Activated T-cell treated with anti-CD3 and anti-CD28 coated beads, Interleukin-2, amount 50 U/mL, for 48 hours (primary cell): ENCODE data around the gene EI24.
A peak's percentile ranks its signal among the peaks of the same experiment; 100 is the strongest.

Experiments used
- DNase-seq, 2 experiments: peaks; one replicate each; pipeline ENCODE4 v3.0.0-alpha.2; 2020

EI24 gene

DNA sequence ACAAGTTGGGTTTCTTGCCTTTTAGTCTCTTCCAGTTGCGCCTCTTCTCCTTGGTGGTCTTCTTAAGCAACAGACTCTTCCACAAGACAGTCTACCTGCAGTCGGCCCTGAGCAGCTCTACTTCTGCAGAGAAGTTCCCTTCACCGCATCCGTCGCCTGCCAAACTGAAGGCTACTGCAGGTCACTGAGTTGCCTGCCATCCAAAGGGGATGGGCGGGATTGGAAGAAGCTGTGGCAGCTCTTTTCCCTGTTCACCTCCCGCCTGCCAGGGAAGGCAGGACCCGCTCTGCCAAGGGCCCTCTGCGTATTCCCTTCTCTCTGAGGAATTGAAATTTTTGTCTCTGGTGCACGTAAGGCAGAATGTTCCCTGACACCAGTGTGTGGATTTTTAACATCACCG lies 14.2 kb downstream of the EI24 start:
- DNase-seq = no peak

DNA sequence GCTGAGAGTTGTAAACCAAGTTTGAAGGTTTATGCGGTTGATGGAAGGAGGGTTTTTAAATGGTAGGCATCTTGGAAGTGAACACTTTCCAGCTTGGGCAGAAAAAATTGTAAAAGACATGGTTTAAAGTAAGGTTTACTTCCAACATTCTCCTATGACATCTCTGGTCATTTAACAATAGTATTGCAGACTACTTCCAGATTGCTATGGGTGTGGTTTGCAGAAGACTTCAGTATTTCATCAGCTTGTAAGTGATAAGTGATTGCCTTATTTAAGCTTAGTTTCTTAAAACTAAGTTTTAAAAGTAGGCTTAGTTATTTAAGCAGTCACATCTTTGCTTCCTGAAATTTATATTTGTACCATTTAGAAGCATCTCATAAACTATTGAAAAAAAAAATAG lies 16.2 kb downstream of the EI24 start:
- no peak for DNase-seq

DNA sequence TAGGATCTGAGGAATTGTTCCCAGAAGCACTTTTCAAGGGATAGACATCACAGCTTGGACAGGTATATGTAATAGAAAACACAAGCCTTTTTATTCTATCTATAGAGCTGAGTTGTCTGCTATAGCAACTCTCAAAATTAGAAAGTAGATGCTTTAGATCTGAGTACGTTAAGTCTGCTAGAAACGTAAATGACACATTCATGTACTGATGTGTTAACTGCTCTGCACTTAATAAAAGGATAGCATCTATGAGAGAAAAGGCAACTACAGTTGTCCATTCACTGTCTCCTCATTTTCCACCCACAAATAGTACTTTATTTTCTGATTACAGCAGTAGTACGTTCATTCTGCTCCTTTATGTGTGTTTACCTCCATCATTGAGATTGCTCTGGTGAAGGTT lies 17.3 kb downstream of the EI24 start:
- DNase-seq = no peak

DNA sequence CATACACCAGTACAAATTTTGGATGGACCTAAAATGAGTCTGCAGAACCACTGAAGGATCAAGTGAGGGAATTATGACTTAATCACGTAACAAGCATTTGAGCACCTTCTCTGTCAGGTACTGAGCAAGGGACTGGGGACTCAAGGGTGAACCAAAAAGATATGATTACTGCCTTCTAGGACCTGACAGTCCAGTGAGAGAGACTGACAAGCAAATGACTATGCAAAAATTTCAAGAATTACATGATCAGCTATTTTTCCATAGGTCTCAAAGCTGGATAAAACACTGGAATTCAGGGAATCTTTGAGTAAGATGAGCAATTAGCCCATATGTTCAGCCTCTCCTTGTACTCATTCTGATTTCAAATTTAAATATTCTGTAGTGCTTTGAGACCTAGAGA lies 18.2 kb downstream of the EI24 start:
- DNase-seq = no peak

DNA sequence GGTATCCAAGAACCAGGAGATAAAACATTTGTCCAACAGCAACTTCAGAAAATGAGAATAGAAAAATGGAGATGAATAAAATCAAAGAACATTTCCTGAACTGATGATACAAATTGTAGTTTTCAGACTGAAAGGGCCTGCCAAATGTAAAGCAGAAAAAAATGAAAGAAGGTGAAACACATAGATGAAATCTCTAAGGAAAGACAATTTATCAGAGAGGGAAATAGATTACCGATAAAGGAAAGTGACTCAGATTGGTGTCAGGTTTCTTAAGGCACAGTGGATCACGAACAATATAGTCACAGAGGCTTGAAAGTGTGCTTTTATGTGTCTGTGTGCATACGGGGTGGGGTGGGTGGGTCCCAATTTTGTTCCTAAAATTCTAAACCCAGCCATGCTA lies 19.2 kb downstream of the EI24 start:
- no peak for DNase-seq

DNA sequence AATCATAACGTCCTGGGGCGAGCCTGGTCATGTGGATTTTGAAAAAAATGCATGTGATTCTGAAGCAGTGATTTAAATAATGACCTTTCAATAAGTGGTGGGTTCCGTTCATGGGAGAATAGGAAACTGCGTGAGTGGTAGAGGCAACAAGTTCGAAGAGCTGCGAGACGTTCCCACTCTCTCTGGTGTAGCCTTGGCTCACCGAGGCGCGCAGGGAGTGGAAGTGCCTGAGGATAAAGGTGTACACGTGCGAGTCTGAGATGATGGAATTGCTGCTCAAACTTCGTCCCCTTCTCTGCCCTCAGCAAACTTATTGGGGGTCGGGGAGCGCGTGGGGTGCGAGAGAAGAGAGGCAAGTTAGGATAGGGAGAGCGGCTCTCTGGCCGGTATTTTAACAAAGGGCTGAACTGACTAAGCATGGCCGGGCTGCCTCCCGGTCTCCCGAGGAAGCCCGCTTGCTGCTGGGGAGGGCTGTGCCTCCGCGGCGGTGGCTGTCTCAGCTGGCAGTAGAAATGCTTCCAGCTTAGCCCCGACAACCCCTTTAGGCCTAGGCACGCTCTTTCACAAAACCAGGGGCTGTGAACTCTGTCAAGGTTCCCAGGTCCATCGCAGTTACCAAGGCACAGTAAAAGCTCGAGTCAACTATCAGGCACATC lies 22.5 kb downstream of the EI24 start:
- peak; percentile 68 to 69 for DNase-seq

DNA sequence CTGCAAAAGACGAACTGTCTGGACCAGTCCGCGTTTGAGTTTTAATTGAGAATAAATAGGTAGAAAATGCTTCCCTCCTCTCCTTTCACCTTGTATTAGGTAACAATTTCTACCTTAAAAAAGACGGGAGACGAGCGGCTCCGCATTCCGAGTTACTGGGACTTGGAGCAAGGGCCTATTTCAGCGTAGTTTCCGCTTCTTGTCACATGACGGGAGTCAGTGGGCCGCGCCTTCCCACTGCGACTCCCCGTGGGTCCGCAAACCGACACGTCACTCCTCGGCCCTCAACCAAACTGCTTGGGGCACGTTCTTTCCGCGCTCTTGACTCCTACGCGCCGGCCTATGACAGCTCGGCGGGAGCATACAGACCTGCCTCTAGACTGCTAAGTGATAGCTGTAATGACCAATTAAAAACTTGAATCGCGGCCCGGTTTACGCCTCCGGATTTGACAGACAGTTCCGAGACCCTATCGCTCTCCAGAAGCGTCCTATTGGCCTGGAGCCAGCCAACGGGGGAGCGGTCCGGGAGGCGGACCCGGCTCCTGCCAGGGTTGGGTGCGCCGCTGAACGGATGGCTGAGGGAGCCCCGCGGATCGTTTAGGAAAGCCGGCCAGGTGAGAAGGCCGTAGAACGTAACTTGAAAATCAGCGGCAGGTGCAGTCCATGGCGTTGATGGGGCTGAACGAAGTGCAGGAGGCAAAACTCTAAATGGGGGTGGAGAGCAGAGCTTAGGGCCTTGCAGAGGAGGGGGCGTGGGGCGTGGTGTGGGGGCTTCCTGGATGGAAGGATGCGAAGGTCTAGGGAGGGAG lies 23.2 kb downstream of the EI24 start, which contains the start of gene STT3A:
STT3A (plus strand) TSS at position 548 of the 809 bp plus-strand sequence. CDS start 3,064 bp downstream, outside the sequence.
- peak; percentile 99 for DNase-seq

DNA sequence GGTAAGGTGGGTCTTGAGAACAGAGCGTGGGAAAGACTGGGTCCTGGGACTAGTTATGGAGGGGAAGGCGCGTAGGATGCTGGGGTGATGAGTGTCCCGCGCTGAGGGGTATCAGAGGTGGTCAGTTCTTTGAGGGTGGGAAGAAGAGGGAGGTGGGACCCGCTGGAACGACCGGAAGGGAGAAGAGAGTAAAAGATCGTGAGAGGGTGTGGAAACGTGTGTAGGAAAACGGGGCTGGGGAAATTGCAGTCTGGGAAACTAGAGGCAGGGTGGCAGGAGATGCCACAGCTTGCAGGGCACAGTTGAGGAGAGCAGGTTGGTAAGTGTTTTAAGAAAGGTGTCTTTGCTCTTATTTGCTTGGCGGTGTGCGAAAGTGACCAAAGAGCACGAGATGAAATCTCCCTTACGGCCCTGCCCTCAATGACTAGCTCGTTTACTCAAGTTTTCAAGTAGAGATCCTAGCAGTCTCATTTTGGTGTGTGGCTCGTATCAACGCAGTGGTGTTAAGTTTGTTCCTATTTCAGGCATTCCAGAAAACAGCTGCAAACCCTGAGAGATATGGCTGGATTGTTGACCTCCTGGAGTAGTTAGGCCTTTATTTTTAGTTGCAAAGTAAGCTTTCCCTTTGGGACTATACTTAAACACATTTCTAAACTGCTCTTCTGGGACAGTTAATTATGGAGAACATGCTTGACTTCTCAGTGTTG lies 24.0 kb downstream of the EI24 start:
- no peak for DNase-seq

DNA sequence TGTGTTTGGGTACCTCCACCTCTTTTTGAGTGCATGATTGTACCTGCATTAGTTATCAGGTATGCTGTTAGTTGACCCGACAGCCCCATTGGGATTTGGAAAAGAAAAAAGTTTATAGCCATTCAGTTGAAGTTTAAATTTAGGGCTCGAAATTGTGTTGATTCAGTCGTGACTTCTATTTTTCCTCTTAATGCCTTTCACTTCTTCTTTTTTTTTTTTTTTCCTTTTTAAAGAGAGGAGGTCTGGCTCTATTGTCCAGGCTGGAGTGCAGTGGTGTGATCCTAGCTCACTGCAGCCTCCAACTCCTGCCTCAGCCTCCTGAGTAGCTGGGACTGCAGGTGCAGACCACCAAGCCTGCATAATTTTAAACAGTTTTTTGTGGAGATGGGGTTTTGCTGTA lies 25.7 kb downstream of the EI24 start:
- no peak for DNase-seq

DNA sequence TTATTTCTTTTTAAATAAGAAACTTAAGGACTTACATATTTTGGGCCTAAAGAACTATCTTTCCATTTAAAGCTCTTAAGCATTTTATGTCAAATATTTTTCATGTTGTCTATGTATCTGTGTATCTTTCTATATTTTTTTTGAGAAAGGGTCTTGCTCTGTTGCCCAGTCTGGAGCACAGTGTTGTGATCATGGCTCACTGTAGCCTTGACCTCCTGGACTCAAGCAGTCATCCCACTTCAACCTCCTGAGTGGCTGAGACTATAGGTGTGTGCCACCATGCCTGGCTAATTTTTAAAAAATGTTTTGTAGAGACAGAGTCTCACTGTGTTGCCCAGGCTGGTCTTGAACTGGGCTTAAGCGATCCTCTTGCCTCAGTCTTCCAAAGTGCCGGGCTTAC lies 31.4 kb downstream of the EI24 start:
- DNase-seq = no peak

DNA sequence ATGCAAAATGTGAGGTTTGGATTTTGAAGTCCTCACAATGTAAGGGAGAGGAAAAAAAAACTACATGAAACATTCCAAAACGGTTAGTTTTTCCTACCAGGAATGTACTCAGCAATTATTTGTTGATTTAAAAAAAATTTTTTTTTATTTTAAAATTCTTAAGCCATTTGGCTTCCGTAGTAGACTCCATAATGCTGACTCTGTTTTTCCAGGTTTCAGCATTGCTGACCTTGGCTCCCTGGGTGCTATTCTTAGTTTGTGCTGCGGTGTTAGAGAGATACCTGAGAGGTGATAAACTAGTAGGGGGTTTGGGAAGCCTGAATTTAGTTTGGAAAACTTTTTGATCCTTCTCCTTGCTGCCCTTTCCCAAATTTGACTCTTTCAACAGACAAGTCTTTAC lies 33.9 kb downstream of the EI24 start:
- DNase-seq = no peak

DNA sequence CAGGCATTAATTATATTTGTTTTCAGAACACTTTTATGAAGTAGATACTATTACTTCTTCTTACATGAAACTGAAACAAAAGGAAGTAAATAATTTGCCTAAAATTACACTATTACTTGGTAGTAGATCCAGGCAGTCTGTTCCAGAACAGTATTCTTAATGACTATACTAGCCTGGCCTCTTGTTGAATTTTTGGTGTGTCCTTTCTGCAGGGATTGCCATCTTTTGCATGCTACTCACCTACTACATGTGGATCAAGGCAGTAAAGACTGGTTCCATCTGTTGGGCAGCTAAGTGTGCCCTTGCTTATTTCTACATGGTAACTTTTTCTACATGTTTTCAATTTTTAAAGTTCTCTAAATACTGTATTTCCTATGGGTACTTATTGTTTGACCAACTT lies 36.1 kb downstream of the EI24 start:
- DNase-seq = no peak

DNA sequence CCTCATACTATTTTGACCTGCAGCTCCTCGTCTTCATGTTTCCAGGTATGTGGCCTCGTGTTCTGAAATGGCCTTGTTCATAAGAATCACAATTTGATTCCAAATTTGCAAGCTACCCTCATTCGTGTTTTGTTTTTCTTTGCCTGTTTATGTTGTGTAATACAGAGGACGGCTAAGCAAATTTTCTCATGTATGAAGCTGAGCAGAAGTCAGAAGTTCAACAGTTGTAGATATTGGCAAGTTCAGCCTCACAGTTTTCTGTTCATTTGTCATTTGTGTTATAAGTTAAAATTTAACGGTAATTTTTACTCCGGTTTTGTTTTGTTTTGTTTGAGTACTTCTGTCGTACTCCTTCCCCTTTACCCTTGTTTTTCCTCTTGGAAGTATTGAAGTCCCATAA lies 40.3 kb downstream of the EI24 start:
- no peak for DNase-seq

DNA sequence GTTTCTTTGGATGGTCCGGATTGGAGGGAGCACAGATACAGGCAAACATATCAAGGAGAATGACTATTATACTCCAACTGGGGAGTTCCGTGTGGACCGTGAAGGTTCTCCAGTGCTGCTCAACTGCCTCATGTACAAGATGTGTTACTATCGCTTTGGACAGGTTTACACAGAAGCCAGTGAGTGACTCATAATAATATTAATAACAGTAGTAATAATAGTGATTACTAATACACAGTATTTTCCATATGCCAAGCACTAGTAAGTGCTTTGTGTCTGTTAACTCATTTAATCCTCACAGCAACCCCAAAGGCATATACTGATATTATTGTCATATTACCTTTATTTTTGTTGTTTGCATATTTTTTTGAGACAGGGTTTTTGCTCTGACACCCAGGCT lies 49.1 kb downstream of the EI24 start:
- no peak for DNase-seq

DNA sequence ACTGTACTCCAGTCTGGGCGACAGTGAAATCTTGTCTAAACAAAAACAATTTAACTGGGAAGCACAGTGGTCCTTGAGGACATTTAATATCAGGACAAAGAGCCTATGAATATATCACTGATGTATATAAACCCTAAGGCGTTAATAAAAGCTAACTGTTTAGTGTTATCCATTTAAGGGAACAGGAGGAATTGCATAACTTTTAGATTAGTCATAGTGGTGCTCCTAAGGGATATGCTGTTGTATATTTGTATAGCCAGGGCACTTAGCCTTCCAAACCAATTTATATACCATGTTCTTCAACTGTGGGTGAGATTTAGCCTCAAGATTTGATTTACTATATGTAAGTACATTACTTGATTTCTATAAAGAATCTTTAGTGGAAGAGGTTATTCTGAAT lies 52.7 kb downstream of the EI24 start:
- DNase-seq = no peak

DNA sequence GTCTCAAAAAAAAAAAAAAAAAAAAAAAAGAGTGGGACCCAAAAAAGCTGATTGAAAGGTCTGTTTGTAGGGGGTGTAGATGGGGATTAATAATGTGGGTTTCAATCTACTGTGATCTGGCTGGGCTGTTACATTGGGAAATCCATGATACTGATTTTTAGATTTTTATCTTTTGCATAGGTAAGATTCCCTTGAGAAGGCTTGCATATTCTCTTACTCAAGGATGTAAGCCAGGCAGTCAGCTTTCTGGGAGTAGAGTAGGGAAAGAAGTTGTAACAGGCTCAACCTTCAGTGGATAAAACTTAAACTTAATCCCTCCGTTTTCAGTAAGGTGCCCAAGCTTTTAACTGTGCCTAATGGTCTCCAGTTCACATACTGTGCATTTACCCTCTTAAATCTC lies 53.8 kb downstream of the EI24 start:
- DNase-seq = no peak

DNA sequence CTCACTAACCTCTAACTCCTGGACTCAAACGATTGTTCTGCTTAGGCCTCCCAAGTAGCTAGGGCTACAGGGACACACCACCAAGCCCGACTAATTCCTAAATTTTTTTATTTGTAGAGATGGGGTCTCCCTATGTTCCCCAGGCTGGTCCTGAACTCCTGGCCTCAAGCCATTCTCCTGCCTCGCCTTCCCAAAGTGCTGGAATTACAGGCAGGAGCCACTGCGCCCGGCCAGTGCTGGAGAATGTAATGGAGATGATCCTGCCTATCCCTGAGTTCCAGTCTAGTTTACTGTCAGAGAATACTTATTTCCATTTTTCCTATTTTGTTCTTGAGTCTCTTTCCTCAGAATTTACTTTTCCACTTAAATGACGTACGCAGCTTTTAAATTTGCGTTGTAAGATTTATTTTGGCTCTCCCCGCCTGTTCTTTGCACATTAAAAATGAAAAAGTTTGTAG lies 55.5 kb downstream of the EI24 start, which contains the start of gene CHEK1:
CHEK1 (plus strand) TSS at position 408 of the 458 bp plus-strand sequence. CDS start 1,606 bp downstream, outside the sequence.
- peak in 1 of 2 experiments; percentile 22 for DNase-seq

DNA sequence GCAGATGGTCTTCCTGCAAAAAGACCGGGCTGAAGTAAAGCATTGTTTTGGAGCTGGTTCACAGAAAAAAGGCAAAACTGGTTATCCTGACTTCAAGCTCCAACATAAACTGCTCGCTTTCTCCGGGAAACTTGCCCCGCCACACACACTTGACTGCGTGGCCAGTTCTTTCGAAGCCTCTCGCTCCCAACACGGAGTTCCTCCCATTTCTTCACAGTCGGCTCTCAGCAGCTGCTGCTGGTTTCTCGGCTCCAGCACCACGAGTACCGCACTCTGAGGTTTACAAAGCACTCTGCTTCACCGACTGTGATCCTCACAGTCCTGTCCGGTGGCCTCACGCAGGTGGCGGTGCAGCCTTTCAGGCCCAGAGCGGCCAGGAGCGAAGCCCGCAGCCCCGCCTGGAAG lies 56.0 kb downstream of the EI24 start:
- DNase-seq = no peak

DNA sequence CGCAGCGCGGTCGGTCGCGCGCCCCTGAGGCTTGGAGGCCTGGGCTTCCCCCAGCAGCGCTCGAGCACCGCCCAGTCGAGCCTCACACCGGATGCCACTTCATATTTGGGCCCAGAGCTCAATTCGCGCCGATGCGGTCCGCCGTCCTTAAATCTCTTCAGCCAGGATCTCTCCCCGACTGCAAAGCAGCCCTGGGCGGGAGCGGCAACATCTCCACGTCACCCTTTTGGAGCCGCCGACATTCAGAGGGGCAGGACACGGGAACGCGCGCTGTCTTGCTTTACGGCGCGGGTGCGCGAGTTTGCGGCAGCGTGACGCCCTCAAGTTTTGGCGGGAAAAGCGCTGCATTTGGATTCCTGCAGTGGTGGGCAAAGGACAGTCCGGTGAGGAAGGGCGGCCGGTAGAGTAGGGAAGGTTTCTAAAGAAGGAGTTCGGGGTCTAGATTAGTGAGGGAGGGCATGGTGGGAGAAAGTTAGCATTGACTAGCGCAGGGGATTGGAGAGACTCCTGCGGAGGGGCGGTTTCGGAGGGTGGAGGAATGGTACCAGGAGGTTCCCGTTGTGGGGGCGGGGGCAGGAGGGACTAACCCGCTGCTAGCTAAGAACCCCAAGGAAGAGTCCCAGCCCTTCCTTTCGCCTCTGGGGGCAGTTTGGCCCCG lies 56.5 kb downstream of the EI24 start:
- peak; percentile 95 for DNase-seq

DNA sequence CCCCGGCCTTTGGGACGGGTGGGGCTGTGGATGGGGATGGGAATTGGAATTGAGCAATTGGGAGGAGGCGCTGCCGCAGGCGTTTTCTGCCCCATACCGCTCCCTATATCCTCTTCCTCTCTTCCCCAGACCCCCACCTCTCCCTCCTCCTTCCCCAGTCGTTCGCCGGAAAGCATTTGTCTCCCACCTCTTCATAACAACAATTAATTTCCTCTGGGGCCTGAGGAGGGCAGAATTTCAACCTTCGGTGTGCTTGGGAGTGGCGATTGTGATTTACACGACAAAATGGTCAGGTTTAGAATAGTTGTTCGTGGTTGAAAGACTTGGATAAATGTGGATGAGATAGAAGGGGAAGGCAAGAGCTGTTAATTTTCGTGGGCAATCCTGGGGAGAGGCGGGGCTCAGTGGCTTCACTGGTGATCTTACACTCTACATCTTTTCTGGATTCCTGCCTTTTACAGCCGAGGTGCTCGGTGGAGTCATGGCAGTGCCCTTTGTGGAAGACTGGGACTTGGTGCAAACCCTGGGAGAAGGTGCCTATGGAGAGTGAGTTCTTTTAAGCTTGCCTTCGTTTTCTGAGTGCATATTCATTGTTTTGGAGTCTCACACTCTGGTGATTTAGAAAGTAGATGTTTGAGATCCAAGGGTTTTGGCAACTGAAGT lies 57.1 kb downstream of the EI24 start:
- DNase-seq = no peak

DNA sequence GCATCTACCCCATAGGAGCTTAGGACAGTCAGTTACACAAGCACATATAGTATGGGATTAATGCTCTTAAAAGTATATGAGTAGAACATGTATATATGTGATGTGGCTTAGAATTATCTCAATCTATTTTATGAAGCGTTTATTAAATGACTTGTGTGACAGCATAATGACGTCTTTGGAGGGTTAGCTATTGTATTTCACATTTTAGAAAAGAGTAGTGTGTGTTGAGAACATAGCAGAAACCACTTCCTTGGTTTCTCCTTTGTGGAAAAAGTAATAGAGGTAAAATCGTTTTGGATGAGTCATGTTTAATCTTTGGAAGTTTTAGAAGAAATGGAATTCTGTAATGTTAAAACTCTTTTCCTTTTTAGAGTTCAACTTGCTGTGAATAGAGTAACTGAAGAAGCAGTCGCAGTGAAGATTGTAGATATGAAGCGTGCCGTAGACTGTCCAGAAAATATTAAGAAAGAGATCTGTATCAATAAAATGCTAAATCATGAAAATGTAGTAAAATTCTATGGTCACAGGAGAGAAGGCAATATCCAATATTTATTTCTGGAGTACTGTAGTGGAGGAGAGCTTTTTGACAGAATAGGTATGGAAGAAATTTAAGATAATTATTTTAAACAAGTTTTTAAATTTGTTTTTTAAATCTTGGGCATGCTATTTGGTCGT lies 58.1 kb downstream of the EI24 start:
- DNase-seq = no peak
